GM19099 (cell line): ENCODE data around the gene ATP5MC3.
A peak's percentile ranks its signal among the peaks of the same experiment; 100 is the strongest.

Source experiments
- POLR2A ChIP-seq: IDR thresholded peaks from 3 replicates; pipeline ENCODE4 v1.6.1; 2011; ENCODE audit warnings: low read depth; ENCODE audit not compliant: insufficient read length; ENCODE audit errors: extremely low read depth

ATP5MC3 gene

DNA sequence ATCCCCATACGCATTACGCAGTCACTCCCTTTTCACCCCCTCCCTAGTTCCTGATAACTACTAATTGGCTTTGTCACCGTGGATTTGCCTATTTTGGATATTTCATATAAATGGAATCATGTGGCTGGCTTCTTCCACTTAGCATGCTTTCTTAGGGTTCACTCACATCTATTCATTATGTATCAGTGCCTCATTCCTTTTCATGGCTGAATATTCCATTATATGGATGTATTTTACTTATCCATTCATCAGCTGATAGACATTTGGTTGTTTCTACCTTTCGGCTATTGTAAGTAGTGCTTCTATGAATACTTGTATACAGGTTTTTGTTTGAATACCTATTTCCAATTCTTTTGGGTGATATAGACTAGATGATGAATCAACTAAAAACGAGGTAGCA is 4.9 kb downstream of the ATP5MC3 start:
- TF ChIP-seq POLR2A: no peak

DNA sequence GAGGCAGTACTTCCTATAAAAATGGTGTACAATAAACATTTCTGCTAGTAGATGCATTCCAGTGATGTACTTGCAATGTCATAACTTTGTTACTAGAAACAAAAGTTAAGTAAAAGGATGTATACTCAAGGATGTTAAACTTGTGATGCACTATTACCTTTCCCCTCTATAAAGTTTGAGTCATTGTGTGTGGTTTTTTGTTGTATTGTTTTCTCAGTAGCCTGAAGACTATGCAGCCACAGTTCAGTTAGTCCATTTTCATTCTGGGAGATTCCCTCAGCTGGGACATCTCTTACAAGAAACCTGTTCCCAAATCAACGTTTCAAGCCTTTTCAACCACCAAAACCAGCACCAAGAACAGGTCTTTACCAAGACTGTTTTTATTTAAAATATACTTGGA is 5.6 kb downstream of the ATP5MC3 start:
- no peak for TF ChIP-seq POLR2A

DNA sequence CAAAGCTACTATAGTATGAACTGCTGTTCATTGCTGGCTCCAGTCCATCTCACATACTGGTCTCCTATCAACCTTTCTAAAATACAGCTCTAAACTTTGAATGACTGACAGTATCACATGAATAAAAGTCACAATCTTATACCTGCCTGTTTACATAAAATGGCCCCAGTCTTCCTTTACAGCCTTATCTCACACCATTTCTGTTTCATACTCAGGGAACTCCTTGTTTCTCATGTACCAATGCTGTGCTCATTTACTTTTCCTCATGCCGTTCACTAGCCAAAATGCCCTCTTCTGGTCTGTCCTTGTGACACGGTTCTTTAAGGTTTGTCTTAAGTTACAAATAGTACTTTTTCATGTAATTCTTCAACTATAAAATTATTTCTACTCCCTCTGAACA is 6.2 kb downstream of the ATP5MC3 start:
- TF ChIP-seq POLR2A: no peak

- no peak for TF ChIP-seq POLR2A
These were observed 10.7 kb downstream of the ATP5MC3 start for GRCh38 chr2:175170659-175171304.

GRCh38 chr2:175169191-175169590 is 12.3 kb downstream of the ATP5MC3 start:
- TF ChIP-seq POLR2A: no peak

DNA sequence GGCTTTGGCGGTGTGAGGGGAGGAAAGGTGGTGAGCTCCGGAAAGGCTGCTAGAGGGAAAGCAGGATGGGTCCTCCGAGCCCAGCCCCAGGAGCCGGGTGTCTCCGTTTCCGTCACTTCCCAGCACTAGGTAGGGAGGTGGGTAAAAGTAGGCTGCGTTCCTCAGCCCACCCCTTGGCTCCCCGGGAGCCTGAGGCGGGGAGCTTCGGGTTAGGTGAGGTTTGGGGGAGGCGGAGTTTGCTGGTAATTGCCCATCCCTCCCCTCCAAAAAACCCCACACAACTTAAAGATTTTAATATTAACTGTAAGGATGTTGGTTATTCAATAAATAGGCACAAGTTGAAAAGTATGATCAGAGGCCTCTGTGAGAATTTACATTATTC is 13.0 kb downstream of the ATP5MC3 start:
- no peak for TF ChIP-seq POLR2A

- TF ChIP-seq POLR2A: peak; percentile 72
These were observed 13.5 kb downstream of the ATP5MC3 start, which contains the start of gene ATF2 for GRCh38 chr2:175167792-175168563. ATF2 (minus strand) TSS chr2:175168203; CDS start chr2:175136443, 31,760 bp downstream.

DNA sequence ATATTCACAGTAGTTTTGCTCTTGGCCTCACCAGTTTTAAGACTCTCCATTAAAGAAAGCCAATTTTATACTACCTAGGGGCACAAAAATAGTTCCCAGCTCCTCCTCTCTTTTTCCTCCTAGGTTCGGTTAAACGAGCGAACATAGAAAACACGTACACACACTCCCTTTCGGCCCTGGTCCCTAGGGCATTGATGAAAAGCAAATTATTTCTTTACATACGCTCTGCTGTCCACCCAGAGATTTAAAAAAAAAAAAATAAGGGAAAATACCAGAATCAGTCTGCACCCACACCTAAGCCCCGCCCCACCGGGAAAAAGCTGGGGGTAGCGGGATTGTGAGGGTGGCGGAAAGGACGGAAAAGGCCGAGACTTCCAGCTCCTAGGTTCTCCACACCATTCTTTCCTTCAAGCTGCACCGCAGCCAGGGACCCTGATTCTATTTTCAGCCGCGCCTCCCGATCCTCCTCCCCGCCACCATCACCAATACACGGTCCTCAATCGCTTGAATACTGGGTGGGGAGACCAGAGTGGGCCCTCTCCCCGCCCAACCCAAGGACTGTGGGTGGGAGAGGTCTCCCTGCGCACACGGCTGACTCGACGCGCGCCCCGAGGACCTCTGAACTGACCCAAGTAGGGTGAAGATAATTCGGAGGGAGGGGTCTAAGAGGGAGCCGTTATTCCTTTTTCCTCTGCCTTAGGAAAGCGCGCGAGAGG is 14.3 kb downstream of the ATP5MC3 start:
- TF ChIP-seq POLR2A: no peak

DNA sequence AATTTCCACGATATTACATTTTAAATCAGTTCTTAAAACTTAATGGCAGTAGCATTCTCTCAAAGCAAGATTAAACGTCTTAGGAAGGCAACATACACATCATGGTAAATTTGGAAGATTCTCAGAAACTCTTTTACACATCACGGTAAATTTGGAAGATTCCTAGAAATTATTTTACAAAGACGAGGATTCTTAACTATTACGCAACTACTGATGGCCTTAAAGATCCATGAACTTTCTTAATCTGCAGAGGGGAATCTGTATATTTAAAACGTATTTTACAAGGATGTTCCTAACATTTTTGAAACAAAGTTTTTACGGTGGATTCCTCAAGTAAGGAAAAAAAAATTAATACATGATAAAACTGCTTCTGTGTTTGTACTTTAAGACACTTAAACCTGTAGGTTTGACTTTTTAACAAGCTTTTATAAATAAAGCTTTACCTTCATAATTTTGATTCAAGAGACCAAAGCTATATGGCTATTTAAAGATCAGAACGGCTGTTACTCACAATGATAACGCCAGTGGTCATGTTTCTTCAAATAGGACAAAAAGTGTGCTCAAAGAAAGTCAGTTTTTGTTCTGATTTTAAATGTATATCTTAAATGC is 15.2 kb downstream of the ATP5MC3 start:
- TF ChIP-seq POLR2A: no peak

- no peak for TF ChIP-seq POLR2A
These were observed 17.3 kb downstream of the ATP5MC3 start for GRCh38 chr2:175164235-175164634.

DNA sequence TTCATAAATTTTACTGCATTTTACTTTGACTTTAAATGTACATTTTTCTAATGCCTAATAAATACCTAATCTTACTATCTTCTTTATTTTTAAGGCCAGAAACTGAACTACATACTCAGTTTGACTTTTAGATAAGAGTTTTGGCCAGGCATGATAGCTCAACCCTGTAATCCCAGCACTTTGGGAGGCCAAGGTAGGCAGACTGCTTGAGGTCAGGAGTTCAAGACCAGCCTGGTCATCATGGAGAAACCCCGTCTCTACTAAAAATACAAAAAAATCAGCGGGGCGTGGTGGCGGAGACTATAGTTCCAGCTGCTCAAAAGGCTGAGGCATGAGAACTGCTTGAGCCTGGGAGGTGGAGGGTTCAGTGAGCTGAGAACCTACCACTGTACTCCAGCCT is 22.6 kb downstream of the ATP5MC3 start:
- TF ChIP-seq POLR2A: no peak

DNA sequence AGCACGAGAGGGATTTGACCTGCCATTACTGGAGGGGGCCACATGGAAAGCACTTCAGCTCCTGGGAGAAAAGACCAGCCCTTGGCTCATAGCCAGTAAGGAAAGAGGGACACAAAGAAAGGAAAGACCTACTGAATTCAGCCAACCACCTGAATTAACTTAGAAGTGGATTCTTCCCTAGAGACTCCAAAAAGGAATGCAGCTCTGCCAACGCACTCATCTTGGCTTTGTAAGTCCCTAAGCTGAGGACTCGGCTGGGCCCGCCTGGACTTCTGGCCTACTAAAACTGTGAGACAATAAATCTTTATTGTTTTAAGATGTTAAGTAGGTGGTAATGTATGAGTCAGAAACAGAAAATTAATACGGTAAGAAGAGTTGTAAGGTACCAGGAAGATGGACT is 25.0 kb downstream of the ATP5MC3 start:
- TF ChIP-seq POLR2A: no peak

- no peak for TF ChIP-seq POLR2A
These were observed 26.8 kb downstream of the ATP5MC3 start for GRCh38 chr2:175154661-175155082.

DNA sequence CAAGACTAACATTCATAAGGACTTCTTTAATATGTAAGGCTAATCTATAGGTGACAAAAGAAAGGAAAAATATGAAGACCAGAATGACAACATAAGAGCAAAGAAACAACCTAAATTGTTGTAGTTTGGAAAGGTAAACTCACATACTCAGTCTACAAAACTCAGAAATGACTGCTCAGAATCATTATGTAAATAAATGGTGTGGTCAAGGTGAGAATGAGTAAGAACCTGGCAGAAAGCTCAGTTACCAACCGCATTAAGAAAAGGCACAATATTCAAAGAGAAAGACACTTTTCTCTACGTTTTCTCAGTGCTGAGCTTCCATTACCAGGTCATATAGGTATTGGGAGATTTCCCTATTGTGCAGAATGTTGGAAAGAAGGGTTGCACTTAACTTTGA is 29.3 kb downstream of the ATP5MC3 start:
- no peak for TF ChIP-seq POLR2A

DNA sequence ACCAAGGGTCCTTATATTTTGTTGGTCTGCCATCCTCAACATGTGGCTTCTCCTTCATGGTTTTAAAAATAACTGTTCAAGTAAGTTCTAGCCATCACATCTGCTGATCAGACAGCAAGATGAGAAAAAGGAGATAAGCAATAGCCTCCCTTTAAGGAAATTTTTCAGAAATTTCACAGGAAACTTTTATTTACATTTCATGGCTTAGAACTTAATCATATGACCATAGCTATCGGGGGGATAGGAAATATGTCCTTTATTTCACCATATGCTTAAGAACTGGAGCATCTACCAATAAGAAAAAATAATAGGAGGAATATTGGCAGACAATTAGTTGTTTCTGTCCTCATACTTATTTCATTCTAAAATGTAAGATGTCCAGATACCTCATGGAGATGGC is 29.7 kb downstream of the ATP5MC3 start:
- TF ChIP-seq POLR2A: no peak
